GM20431 (cell line): ENCODE measurements around the gene PLVAP.
"Not testable (repeated sequence)": the region's sequence is repeated elsewhere in the genome, so short reads cannot be mapped to it uniquely, and the experiment has no call there.

ENCODE experiments used
- in situ Hi-C: fragments of 300-500 bp; cut with MseI, MboI; formaldehyde crosslinking; loops from one replicate; pipeline ENCODE4 v1.15.0; 2020; ENCODE audit warnings: low sequenced_read_pairs; ENCODE audit not compliant: unreplicated experiment

The PLVAP gene

DNA sequence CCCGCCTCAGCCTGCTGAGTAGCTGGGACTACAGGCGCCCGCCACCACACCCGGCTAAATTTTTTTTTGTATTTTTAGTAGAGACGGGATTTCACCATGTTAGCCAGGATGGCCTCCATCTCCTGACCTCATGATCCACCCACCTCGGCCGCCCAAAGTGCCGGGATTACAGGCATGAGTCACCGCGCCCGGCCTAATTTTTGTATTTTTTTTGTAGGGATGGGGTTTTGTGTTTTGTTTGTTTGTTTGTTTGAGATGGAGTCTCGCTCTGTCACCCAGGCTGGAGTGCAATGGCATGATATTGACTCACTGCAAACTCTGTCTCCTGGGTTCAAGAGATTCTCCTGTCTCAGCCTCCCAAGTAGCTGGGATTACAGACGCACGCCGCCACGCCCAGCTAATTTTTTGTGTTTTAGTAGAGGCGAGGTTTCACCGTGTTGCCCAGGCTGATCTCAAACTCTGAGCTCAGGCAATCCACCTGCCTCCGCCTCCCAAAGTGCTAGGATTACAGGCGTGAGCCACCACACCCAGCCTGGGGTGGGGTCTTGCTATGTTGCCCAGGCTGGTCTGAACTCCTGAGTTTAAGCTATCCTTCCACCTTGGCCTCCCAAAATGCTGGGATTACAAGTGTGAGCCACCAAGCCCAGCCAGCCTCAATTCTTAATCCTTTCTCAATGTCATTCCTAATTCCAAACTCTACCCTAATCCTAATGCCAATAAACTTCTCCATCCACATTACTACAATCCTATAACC, 13.1 kb downstream of the PLVAP start:
- in situ Hi-C loops = not testable (repeated sequence)

GRCh38 chr19:17359905-17360800, 17.0 kb downstream of the PLVAP start:
- in situ Hi-C loops = no loop called here

DNA sequence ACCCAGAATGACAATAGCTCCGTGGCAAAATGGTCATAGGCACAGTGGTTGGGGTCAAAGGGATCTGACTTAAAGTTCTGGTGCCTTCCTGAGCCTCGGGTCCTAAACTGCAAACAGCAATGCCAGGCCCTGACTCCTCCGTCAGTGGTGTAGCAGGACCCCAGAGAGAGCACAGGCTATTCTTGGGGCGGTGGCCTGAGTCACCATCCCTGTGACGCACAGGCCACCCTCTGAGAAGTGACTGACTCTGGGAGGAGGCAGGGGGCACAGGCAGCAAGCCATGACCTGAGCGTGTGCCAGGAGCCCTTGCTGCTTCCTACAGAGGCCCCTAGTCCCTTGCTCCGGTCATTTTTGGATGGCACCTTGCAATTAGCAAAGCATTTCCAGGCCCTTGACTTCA, 18.7 kb downstream of the PLVAP start:
- in situ Hi-C loops = no loop called here

DNA sequence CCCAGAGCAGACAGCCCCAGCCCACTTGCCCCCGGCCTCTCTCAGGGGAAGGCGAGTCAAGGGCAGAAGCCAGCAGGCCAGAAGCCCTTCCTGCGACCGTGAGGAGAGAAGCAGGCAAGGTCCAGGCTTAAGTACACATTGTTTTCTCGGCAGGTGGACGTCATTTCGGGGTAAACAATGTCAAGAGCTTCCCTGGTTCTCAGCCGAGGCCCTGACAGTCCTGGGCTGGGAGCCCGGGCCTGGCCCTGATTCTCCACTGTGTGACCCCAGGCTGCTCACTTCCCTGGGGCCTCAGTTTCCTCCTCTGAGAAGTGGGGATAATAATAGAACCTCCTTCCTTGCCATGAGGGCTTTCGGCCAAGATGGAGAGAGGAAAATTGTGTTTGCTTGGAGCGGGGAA, 19.4 kb downstream of the PLVAP start:
- in situ Hi-C loops = no loop called here

DNA sequence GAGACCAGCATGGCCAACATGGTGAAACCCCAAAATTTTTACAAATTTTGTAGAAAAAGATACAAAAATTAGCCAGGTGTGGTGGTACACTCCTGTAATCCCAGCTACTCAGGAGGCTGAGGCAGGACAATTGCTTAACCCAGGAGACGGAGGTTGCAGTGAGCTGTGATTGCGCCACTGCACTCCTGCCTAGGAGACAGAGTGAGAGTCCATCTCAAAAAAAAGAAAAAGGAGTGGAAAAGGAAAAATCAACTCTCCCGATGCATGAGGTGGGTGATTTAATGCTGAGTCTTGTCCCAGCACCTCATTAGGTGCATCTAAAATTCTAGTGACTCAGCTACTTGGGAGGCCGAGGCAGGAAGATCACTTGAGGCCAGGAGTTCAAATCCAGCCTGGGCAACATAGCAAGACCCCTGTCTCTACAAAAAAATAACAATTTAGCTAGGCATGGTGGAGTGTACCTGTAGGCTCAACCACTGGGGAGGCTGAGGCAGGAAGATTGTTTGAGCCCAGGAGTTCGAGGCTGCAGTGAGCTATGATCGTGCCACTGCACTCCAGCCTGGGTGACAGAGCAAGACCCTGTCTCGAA, 20.0 kb downstream of the PLVAP start:
- in situ Hi-C loops = no loop called here

DNA sequence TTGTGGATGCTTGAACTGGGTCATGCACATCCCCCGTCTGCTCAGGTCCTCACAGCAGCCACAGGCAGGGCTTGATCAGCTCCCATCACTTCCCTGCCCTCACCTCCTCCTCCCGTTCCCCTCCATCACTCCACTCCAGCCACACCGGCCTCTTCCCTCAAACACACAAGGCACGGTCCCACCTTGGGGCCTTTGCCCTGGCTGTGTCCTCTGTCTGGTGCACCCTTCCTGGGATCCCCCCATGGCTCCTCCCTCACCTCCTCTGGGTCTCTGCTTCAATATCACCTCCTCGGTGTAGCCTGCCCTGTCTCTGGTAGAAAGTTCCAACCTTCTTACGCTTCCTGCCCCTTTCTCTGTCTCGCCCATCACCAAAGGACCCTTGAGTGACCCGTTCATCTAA, 23.8 kb downstream of the PLVAP start:
- in situ Hi-C loops = no loop called here

- in situ Hi-C loops = no loop called here
Measured at GRCh38 chr19:17352608-17353280, 24.4 kb downstream of the PLVAP start.

DNA sequence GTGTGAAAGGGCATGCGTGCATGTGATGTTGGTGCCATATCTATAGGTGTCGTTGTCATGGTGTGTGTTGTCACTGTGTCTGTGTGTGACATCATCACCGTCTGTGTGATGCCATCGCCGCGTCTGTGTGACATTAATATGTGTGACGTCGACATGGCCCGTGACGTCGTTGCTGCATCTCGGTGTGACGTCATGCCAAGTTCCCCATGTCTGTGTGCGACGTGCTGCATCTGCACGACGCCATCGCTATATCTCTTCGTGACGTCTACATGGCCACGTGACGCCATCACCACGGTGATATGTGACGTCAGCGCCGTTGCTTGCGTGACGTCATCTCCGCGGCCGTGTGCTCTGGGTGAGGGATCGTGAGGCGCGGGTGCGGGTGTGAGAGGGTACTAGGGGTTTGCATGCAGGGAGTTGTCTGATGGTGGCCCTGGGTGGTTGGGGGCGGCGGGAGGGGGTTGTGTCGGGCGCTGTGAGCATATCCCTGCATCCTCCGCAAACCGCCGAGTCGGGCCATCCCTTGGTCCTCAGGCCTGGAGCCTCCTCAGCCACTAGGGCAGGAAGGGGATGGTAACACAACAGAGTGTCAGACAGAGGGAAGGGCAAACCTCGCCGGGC, 25.2 kb downstream of the PLVAP start:
- in situ Hi-C loops = no loop called here

DNA sequence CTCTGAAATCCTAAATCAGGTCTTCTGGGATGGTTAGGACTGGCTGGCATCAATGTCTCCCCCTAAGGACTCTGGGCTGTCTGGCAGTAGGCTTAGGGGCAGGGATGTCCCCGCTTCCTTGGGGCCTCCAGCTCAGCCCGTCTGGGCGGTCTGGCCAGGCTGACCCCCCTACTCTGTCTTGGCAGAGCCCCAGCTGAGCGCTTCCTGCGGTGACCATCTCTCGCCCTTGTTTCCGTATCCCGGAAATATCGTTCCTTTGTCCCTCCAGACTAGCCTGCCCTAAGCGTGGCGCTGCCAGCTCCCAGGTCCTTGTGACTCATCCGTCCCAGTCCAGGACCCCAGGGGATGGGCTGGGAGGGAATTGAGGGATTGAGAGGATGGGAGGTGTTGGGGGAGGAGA, 28.4 kb downstream of the PLVAP start:
- in situ Hi-C loops = loop anchor here (10.0 kb wide), 1 partner anchor 46 kb away; the partner anchor contains the start of gene CCDC194

DNA sequence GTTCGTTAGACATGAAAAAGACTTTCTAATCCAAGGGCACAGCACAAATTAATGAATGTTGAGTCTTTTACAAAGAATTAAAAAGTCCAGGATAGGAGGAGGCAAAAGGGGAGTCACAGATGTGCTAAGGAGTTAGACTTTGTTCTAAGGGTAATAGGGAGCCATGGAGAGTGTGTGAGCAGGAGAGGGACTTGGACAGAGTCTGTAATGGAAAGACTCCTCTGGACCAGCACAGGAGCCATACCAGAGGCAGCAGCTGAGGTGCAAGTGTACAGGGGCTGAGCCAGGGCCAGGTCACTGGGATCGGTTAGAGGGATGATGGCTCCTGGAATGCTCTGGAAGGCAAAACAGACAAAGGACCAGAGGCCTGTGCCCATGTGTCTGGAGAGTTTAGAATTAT, 29.3 kb downstream of the PLVAP start:
- in situ Hi-C loops = loop anchor here (10.0 kb wide), 1 partner anchor 47 kb away; the partner anchor contains the start of gene CCDC194

DNA sequence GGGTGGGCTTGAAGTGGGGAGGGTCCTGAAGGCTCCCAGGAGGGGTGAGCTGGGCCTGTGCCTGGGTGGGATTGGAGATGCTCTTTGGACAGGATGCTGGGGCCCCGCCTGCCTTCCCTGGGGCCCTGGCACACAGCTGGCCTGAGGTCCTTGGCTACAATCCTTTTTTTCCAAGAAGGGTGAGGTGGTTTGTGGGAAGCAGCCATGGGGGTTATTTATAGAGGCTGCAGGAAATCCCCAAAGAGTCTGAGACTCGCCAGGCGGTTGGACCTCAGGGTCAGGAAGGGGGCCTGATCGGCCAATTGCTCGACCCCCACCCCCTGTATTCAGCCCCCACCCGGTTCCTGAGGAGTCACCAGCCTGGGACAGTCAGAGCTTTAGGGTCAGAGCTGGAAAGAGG, 29.8 kb downstream of the PLVAP start:
- in situ Hi-C loops = loop anchor here (10.0 kb wide), 1 partner anchor 47 kb away; the partner anchor contains the start of gene CCDC194

DNA sequence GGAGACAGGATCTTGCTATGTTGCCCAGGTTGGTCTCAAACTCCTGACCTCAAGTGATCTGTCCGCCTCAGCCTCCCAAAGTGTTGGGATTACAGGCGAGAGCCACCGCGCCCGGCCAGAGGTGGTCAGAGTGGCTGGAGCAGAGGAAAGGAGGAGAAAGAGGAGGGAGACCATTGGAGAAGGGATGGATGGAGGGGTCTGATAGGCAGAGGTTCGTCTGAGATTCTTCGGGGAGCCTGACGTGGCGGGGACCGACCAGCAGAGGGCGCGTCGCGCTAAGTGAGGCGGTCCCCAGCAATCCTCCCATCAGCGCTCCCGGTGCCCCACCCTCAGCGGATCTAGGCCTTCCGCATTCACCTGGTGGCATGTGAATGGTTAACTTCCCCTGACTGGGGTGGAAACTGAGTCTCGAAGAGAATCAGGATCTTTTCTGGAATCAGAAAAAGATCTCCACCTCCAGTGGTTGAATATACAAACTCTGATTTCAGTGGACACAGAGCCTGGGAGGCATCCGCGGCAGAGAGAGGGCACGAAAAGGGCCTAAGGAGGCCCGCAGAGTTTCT, 31.0 kb downstream of the PLVAP start:
- in situ Hi-C loops = loop anchor here (10.0 kb wide), 1 partner anchor 49 kb away; the partner anchor contains the start of gene CCDC194

GRCh38 chr19:17341845-17342244, 35.3 kb downstream of the PLVAP start:
- in situ Hi-C loops = loop anchor here (10.0 kb wide), 1 partner anchor 53 kb away; the partner anchor contains the start of gene CCDC194

GRCh38 chr19:17341386-17341785, 35.8 kb downstream of the PLVAP start:
- in situ Hi-C loops = loop anchor here (10.0 kb wide), 1 partner anchor 53 kb away; the partner anchor contains the start of gene CCDC194

GRCh38 chr19:17340871-17341357, 36.2 kb downstream of the PLVAP start:
- in situ Hi-C loops = loop anchor here (10.0 kb wide), 1 partner anchor 54 kb away; the partner anchor contains the start of gene CCDC194

- in situ Hi-C loops = loop anchor here (10.0 kb wide), 1 partner anchor 54 kb away; the partner anchor contains the start of gene CCDC194
Measured at GRCh38 chr19:17340302-17340870, 36.8 kb downstream of the PLVAP start.

DNA sequence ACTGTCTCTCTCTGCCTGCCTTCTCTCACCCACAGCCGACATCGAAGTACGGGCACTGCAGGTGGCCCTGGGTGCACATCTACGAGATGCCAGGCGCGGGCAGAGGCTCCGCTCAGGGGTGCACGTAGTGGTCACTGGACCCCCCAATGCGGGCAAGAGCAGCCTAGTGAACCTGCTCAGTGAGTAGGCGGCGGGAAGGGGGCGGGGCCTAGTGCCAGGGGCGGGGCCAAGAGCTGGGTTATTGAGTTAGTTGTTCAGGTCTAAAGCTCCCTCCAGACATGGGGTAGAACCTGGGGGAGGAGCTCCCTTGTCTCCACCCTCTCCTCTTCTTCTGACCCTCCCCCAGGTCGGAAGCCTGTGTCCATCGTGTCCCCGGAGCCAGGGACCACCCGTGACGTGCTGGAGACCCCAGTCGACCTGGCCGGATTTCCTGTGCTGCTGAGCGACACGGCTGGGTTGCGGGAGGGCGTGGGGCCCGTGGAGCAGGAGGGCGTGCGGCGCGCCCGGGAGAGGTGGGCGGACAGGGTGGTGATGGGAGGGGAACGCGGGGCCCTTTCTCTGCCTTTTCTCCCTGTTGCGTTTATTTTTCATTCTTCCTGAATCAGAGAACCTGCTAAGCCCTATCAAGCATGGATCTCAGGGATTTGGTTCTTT, 37.9 kb downstream of the PLVAP start:
- in situ Hi-C loops = no loop called here
